ENCODE measurements around the gene ZNF358. TPM values are rescaled to one million over a fixed set of nuclear protein-coding genes. Genes with fewer than 3 reads are reported as not detected.
A peak's percentile ranks its signal among the peaks of the same experiment; 100 is the strongest.

ZNF358 gene
- total and polyA plus RNA-seq, 2 donors (not counting 3 experiments of a cell fraction or from before 2014, with no cell fraction given), result 51.2 to 83.2 TPM

DNA sequence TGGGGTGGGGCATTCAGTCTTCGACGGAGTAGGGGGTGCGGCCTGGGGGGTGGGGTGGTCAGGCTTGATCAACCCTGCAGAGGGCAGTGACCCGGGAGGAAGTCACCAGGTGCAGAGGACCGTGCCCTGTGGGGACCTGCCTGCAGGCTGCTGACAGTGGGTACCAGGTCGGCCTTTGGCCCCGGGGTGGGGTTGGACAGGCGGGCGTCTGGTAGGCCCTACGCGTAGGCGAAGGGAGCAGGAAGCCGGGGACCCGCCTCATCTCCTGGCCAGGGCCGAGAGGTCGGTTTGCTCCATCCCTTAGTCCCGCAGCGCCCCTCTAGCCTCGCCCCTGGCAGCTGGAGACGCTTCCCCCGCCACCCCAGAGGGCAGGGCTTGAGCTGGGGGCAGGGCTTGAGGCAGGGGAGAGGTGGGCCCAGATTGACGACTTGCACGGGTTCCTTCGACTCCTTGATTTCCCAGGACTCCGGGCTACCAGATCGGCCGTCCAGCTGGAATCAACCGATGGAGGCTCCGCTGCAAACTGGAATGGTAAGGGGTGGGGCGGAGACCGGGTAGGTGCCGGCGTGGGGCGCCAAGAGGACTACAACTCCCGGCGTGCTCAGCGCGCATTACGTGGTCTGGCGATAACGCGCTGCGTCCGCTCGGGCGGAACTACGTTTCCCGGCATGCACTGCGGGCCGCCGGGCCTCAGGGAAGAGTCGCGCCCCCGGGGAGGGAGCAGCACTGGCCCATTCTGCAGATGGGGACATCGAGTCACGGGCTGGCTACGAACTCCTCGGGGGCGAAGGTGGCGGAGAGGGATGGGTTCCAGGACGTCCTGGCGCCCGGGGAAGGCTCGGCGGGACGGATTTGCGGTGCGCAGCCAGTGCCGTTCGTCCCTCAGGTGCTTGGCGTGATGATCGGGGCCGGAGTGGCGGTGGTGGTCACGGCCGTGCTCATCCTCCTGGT lies 19.4 kb downstream of the ZNF358 start, which contains the start of gene PNPLA6:
Gene PNPLA6, plus strand, starts transcription at position 671 of the 951 bp plus-strand sequence. Its CDS starts 72 bp downstream, at position 743.
- peak within 1 kb of the TSS; percentile 71 for H3K9ac ChIP-seq (replicated peaks; ENCODE audit: extremely low read depth, insufficient read depth, low read length)
- H3K9me1 ChIP-seq (replicated peaks; ENCODE audit: control insufficient read depth, extremely low read depth, insufficient read depth, low read length), result no peaks in the 10 kb centered on the region
- peak within 1 kb of the TSS; percentile 50 for H3K27ac ChIP-seq (ENCODE audit: insufficient read depth, low read depth, low read length)
- H3K79me2 ChIP-seq (ENCODE audit: control insufficient read depth, insufficient read depth, low read length), result no peaks in the 10 kb centered on the region
- H3K36me3 ChIP-seq (ENCODE audit: control insufficient read depth in 2 of 2, extremely low read depth in 1 of 2, insufficient read depth in 2 of 2, low read length in 2 of 2), result peaks cover 3 to 5% of the 10 kb centered on the region in 2 experiments
- H3K4me3 ChIP-seq (replicated peaks in 1 of 3; ENCODE audit: insufficient read depth in 1 of 3, low read depth in 1 of 3, low read length in 3 of 3), result peak within 1 kb of the TSS; percentile 55 to 97 (median 82)
- peaks cover 8% of the 10 kb centered on the region for H3K4me1 ChIP-seq (ENCODE audit: control insufficient read depth, extremely low read depth, insufficient read depth, low read length)
- dilution Hi-C loops (cut with MboI; ENCODE audit: extremely low pct_ligation_motif_present, low sequenced_read_pairs) (no loop called here), intact Hi-C loops (cut with micrococcal nuclease) (loop anchor here (1.0 to 2.0 kb wide), 2 partner anchors 47 to 94 kb away; partner anchors contain the start of genes PET100, PEX11G and XAB2)
- CTCF ChIA-PET, result interaction anchor here (0.8 to 2.0 kb wide), 3 partner anchors 13 to 140 kb away, joined by 3 to 4 read pairs (median 4); partner anchors contain the start of gene MCOLN1
- TF ChIP-seq, protein P1, sequence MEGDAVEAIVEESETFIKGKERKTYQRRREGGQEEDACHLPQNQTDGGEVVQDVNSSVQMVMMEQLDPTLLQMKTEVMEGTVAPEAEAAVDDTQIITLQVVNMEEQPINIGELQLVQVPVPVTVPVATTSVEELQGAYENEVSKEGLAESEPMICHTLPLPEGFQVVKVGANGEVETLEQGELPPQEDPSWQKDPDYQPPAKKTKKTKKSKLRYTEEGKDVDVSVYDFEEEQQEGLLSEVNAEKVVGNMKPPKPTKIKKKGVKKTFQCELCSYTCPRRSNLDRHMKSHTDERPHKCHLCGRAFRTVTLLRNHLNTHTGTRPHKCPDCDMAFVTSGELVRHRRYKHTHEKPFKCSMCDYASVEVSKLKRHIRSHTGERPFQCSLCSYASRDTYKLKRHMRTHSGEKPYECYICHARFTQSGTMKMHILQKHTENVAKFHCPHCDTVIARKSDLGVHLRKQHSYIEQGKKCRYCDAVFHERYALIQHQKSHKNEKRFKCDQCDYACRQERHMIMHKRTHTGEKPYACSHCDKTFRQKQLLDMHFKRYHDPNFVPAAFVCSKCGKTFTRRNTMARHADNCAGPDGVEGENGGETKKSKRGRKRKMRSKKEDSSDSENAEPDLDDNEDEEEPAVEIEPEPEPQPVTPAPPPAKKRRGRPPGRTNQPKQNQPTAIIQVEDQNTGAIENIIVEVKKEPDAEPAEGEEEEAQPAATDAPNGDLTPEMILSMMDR (IDR thresholded peaks at IDR 0.05; ENCODE audit: extremely low read depth in 1 of 2, insufficient read depth in 1 of 2, low read depth in 1 of 2, low read length in 2 of 2), result peak in 1 of 2 donors; percentile 0
- TF ChIP-seq POLR2AphosphoS5 (IDR thresholded peaks at IDR 0.05; ENCODE audit: insufficient read depth, low read depth, low read length) (peak; percentile 64), FOS (IDR thresholded peaks at IDR 0.05; ENCODE audit: borderline replicate concordance, insufficient read depth, low read length) (no peak), POLR2A (IDR thresholded peaks at IDR 0.05; ENCODE audit: low read depth, low read length) (peak; percentile 8)
- POLR2A ChIA-PET, result no interaction called here
- peak within 1 kb of the TSS; percentile 92 for H2AFZ ChIP-seq (ENCODE audit: low read depth, low read length)
- DNase-seq (ENCODE audit: low read depth, low spot score) (peak; percentile 95), FAIRE-seq (peak; percentile 96)
- peak within 1 kb of the TSS; percentile 93 for H3K4me2 ChIP-seq (ENCODE audit: insufficient read depth, low read length)
- no peaks in the 10 kb centered on the region for H3K9me3 ChIP-seq (replicated peaks; ENCODE audit: control insufficient read depth, insufficient read depth, low read length)
- H4K20me1 ChIP-seq (replicated peaks; ENCODE audit: control insufficient read depth, extremely low read depth, insufficient read depth, low read length), result no peaks in the 10 kb centered on the region
- H3K27me3 ChIP-seq (ENCODE audit: control insufficient read depth in 2 of 2, insufficient read depth in 2 of 2, low read length in 2 of 2), result no peaks in the 10 kb centered on the region
- no TSS peak for BruUV-seq (replicated peaks)
